ENCODE data around the gene SLC29A3. TPM values are rescaled to one million over a fixed set of nuclear protein-coding genes. Genes with fewer than 3 reads are reported as not detected.
"Not testable (repeated sequence)": the region's sequence is repeated elsewhere in the genome, so short reads cannot be mapped to it uniquely, and the experiment has no call there.

The SLC29A3 gene
- polyA plus RNA-seq, 1 of the 3 experiments (the other 2 are of a cell fraction): 3.8 TPM

- peak; percentile 82 for DNase-seq
- no peaks in the 10 kb centered on the region for H3K9me2 ChIP-seq
- no peak overlapping the region for H3K9ac ChIP-seq
- no peaks in the 10 kb centered on the region for H4K20me1 ChIP-seq (ENCODE audit: insufficient read depth)
- H3K27me3 ChIP-seq (ENCODE audit: insufficient read depth): no peaks in the 10 kb centered on the region
- H3K79me2 ChIP-seq (ENCODE audit: insufficient read depth): no peaks in the 10 kb centered on the region
- WGBS (ENCODE audit: low lambda C conversion rate): 72% methylated on average over 7 of the region's 7 CpGs
- H3K36me3 ChIP-seq (replicated peaks in 1 of 2; ENCODE audit: control insufficient read depth in 1 of 2, insufficient read depth in 2 of 2, low read length in 1 of 2): no peaks in the 10 kb centered on the region
- peaks cover 0 to 10% of the 10 kb centered on the region in 2 experiments; a peak in 1 of 4 replicates for H3K4me1 ChIP-seq (ENCODE audit: control insufficient read depth in 1 of 2, insufficient read depth in 2 of 2, low read depth in 1 of 2, low read length in 1 of 2)
- no peaks in the 10 kb centered on the region for H3K9me3 ChIP-seq
- H3K27ac ChIP-seq (ENCODE audit: low read depth in 2 of 2, low read length in 1 of 2): peak overlapping the region in 1 of 2 experiments; percentile 59; a peak in 2 of 4 replicates
- POLR2A ChIA-PET: interaction anchor here (1.0 to 1.5 kb wide), 3 partner anchors 14 to 36 kb away, joined by 3 to 8 read pairs (median 4); no protein-coding TSS in a partner anchor
- no peaks in the 10 kb centered on the region for H3F3A ChIP-seq (replicated peaks; ENCODE audit: insufficient read depth)
- H3K4me2 ChIP-seq: no peak overlapping the region
- CTCF ChIA-PET: interaction anchor here (0.6 to 1.8 kb wide), 10 partner anchors 10 to 350 kb away, joined by 3 to 12 read pairs (median 4); partner anchors contain the start of gene SLC29A3
- H3K4me3 ChIP-seq (ENCODE audit: low read depth in 2 of 2, low read length in 1 of 2): no peak overlapping the region
- TF ChIP-seq GATA2 (CRISPR knock-in tag; IDR thresholded peaks at IDR 0.05) (peak; percentile 43; the same call in 1 of the 2 replicates), NFIC (IDR thresholded peaks at IDR 0.05; ENCODE audit: borderline replicate concordance) (no peak), GABPA (IDR thresholded peaks at IDR 0.05; ENCODE audit: low read depth) (no peak), EP300 (IDR thresholded peaks at IDR 0.05; ENCODE audit: borderline replicate concordance in 1 of 2, low read depth in 1 of 2, low read length in 1 of 2) (no peak), MXI1 (IDR thresholded peaks at IDR 0.05; ENCODE audit: low read depth, low read length) (peak; percentile 36; the same call in 1 of the 2 replicates)
- no peak overlapping the region for H2AFZ ChIP-seq (ENCODE audit: low read depth)
Observed at GRCh38 chr10:71357792-71358265, 38.8 kb downstream of the SLC29A3 start.

DNA sequence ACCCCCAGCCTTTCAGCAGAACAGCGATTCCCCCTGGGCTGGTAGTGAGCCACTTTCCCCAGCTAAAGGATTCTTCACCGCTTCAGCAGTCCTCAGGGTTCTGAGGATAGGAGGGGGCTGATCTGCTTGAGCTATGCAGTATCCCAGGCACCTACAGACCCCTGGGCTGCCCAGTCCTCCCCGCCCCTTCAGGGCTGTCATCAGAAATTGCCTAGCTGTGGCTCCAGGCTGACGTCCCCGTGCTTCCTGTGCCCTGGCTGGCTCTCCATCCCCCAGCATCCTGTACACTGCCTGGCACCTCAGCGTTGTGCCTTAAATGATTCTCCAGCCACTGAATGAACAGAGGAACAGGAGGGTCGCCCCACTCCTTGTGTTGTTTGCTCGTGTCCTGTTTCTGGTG is 39.2 kb downstream of the SLC29A3 start:
- Histone ChIP-seq H4K20me1 (ENCODE audit: insufficient read depth) (no peaks in the 10 kb centered on the region), H2AFZ (ENCODE audit: low read depth) (no peak overlapping the region), H3K27me3 (ENCODE audit: insufficient read depth) (no peaks in the 10 kb centered on the region), H3K27ac (ENCODE audit: low read depth in 2 of 2, low read length in 1 of 2) (peak overlapping the region in 1 of 2 experiments; percentile 59; a peak in 2 of 4 replicates), H3K9me2 (no peaks in the 10 kb centered on the region), H3K4me3 (ENCODE audit: low read depth in 2 of 2, low read length in 1 of 2) (no peak overlapping the region), H3F3A (replicated peaks; ENCODE audit: insufficient read depth) (no peaks in the 10 kb centered on the region), H3K79me2 (ENCODE audit: insufficient read depth) (no peaks in the 10 kb centered on the region), H3K9me3 (no peaks in the 10 kb centered on the region), H3K36me3 (replicated peaks in 1 of 2; ENCODE audit: control insufficient read depth in 1 of 2, insufficient read depth in 2 of 2, low read length in 1 of 2) (no peaks in the 10 kb centered on the region), H3K9ac (no peak overlapping the region), H3K4me2 (no peak overlapping the region), H3K4me1 (ENCODE audit: control insufficient read depth in 1 of 2, insufficient read depth in 2 of 2, low read depth in 1 of 2, low read length in 1 of 2) (peaks cover 0 to 10% of the 10 kb centered on the region in 2 experiments; a peak in 1 of 4 replicates)
- ChIA-PET CTCF (interaction anchor here (0.6 to 1.8 kb wide), 9 partner anchors 9 to 350 kb away, joined by 3 to 12 read pairs (median 4); partner anchors contain the start of gene SLC29A3), POLR2A (interaction anchor here (1.0 to 1.5 kb wide), 4 partner anchors 13 to 39 kb away, joined by 3 to 8 read pairs (median 4); partner anchors contain the start of gene SLC29A3)
- 79% methylated on average over 5 of the region's 8 CpGs for WGBS (ENCODE audit: low lambda C conversion rate)
- DNase-seq: peak; percentile 81
- TF ChIP-seq JUND (IDR thresholded peaks at IDR 0.05) (no peak), NRF1 (IDR thresholded peaks at IDR 0.05; ENCODE audit: low read depth, low read length) (no peak), FOXJ3 (CRISPR knock-in tag; IDR thresholded peaks at IDR 0.05) (no peak)

DNA sequence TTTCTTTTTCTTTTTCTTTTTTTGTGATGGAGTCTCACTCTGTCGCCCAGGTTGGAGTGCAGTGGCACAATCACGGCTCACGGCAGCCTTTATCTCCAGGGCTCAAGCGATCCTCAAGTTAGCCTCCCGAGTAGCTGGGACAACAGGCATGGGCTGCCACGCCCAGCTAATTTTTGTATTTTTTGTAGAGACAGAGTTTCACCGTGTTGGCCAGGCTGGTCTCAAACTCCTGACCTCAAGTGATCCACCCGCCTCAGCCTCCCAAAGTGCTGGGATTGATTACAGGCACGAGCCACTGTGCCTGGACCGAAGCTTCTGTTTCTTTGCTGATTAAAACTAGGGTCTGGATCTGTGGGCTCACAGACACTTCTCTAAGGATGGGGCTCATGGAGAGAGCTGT is 39.8 kb downstream of the SLC29A3 start:
- 91% methylated on average over 10 of the region's 10 CpGs for WGBS (ENCODE audit: low lambda C conversion rate)
- ChIA-PET CTCF (interaction anchor here (0.8 to 1.8 kb wide), 7 partner anchors 8 to 211 kb away, joined by 3 to 12 read pairs (median 4); partner anchors contain the start of gene SLC29A3), POLR2A (interaction anchor here (1.3 to 1.5 kb wide), 3 partner anchors 18 to 40 kb away, joined by 3 to 8 read pairs (median 4); partner anchors contain the start of gene SLC29A3)
- not testable (repeated sequence) for H2AFZ ChIP-seq (ENCODE audit: low read depth); H3K4me2 ChIP-seq; H3K9me2 ChIP-seq; H3K4me3 ChIP-seq (ENCODE audit: low read depth in 2 of 2, low read length in 1 of 2); H4K20me1 ChIP-seq (ENCODE audit: insufficient read depth); DNase-seq; H3K4me1 ChIP-seq (ENCODE audit: control insufficient read depth in 1 of 2, insufficient read depth in 2 of 2, low read depth in 1 of 2, low read length in 1 of 2); H3K9ac ChIP-seq; H3K27ac ChIP-seq (ENCODE audit: low read depth in 2 of 2, low read length in 1 of 2); H3F3A ChIP-seq (replicated peaks; ENCODE audit: insufficient read depth); H3K27me3 ChIP-seq (ENCODE audit: insufficient read depth); H3K9me3 ChIP-seq; H3K79me2 ChIP-seq (ENCODE audit: insufficient read depth); H3K36me3 ChIP-seq (replicated peaks in 1 of 2; ENCODE audit: control insufficient read depth in 1 of 2, insufficient read depth in 2 of 2, low read length in 1 of 2)

Measured in SK-N-SH (cell line).